AG10803 (cell line): ENCODE measurements around the gene CDH23.

Experiments
- DNase-seq: peaks from one replicate; pipeline ENCODE4 v3.0.0; 2010; ENCODE audit warnings: low read depth
- H3K4me3 ChIP-seq: 2 replicates; pipeline ENCODE4 v1.5.1; 2011; ENCODE audit warnings: mild to moderate bottlenecking, low read length, control low read depth
- CTCF ChIP-seq: conservative IDR thresholded peaks from 2 replicates; pipeline ENCODE4 v1.5.1; 2011; ENCODE audit warnings: mild to moderate bottlenecking, low read length, control low read depth, inconsistent platforms

Gene CDH23

GRCh38 chr10:71447676-71448075 is 51.0 kb downstream of the CDH23 start:
- DNase-seq = no peak
- H3K4me3 ChIP-seq = no peak overlapping the region
- TF ChIP-seq CTCF = no peak

- no peak for DNase-seq
- TF ChIP-seq CTCF = no peak
- no peak overlapping the region for H3K4me3 ChIP-seq
Measured at GRCh38 chr10:71448146-71448545, 51.4 kb downstream of the CDH23 start.

- H3K4me3 ChIP-seq = no peak overlapping the region
- no peak for DNase-seq
- TF ChIP-seq CTCF = no peak
Measured at GRCh38 chr10:71449026-71449425, 52.3 kb downstream of the CDH23 start.

- no peak for TF ChIP-seq CTCF
- H3K4me3 ChIP-seq = no peak overlapping the region
- no peak for DNase-seq
Measured at GRCh38 chr10:71451754-71452153, 55.0 kb downstream of the CDH23 start.

GRCh38 chr10:71453186-71453585 is 56.5 kb downstream of the CDH23 start:
- no peak overlapping the region for H3K4me3 ChIP-seq
- DNase-seq = no peak
- TF ChIP-seq CTCF = no peak

- no peak overlapping the region for H3K4me3 ChIP-seq
- DNase-seq = no peak
- no peak for TF ChIP-seq CTCF
Measured at GRCh38 chr10:71454347-71454746, 57.6 kb downstream of the CDH23 start.

- TF ChIP-seq CTCF = no peak
- DNase-seq = no peak
- no peak overlapping the region for H3K4me3 ChIP-seq
Measured at GRCh38 chr10:71455035-71455434, 58.3 kb downstream of the CDH23 start.
